ENCODE data around the gene MTHFD2.

The MTHFD2 gene

GRCh38 chr2:74191596-74192380, 6.6 kb upstream of the MTHFD2 start:
- TF ChIP-seq PAX5 (IDR thresholded peaks at IDR 0.05; ENCODE audit: insufficient read depth, low read length, severe bottlenecking), result no peak
- TF ChIP-seq POU2F2 (IDR thresholded peaks at IDR 0.05; ENCODE audit: low read depth, low read length), result no peak
- no peak for TF ChIP-seq TAF1 (IDR thresholded peaks at IDR 0.05; ENCODE audit: low read depth, low read length)
- TF ChIP-seq POLR2A (IDR thresholded peaks at IDR 0.05; ENCODE audit: low read depth, low read length), result no peak
- no peak for TF ChIP-seq SPI1 (IDR thresholded peaks at IDR 0.05; ENCODE audit: low read depth, low read length)
- no peak for TF ChIP-seq POLR2AphosphoS5 (IDR thresholded peaks at IDR 0.05; ENCODE audit: low read depth, low read length)
- FAIRE-seq, result no peak
- no peak for DNase-seq (ENCODE audit: insufficient read length, low spot score)

- DNase-seq (ENCODE audit: insufficient read length, low spot score) (no peak), FAIRE-seq (no peak)
- TF ChIP-seq PAX5 (IDR thresholded peaks at IDR 0.05; ENCODE audit: insufficient read depth, low read length, severe bottlenecking), result no peak
- no peak for TF ChIP-seq TAF1 (IDR thresholded peaks at IDR 0.05; ENCODE audit: low read depth, low read length)
- TF ChIP-seq POLR2AphosphoS5 (IDR thresholded peaks at IDR 0.05; ENCODE audit: low read depth, low read length), result no peak
- TF ChIP-seq POU2F2 (IDR thresholded peaks at IDR 0.05; ENCODE audit: low read depth, low read length), result no peak
- no peak for TF ChIP-seq SPI1 (IDR thresholded peaks at IDR 0.05; ENCODE audit: low read depth, low read length)
- no peak for TF ChIP-seq POLR2A (IDR thresholded peaks at IDR 0.05; ENCODE audit: low read depth, low read length)
Measured at GRCh38 chr2:74194799-74195198, 3.6 kb upstream of the MTHFD2 start.

- FAIRE-seq (no peak), DNase-seq (ENCODE audit: insufficient read length, low spot score) (no peak)
- TF ChIP-seq SPI1 (IDR thresholded peaks at IDR 0.05; ENCODE audit: low read depth, low read length), result no peak
- no peak for TF ChIP-seq POU2F2 (IDR thresholded peaks at IDR 0.05; ENCODE audit: low read depth, low read length)
- TF ChIP-seq TAF1 (IDR thresholded peaks at IDR 0.05; ENCODE audit: low read depth, low read length), result no peak
- no peak for TF ChIP-seq PAX5 (IDR thresholded peaks at IDR 0.05; ENCODE audit: insufficient read depth, low read length, severe bottlenecking)
- TF ChIP-seq POLR2A (IDR thresholded peaks at IDR 0.05; ENCODE audit: low read depth, low read length), result no peak
- TF ChIP-seq POLR2AphosphoS5 (IDR thresholded peaks at IDR 0.05; ENCODE audit: low read depth, low read length), result no peak
Measured at GRCh38 chr2:74197049-74197448, 1.4 kb upstream of the MTHFD2 start.

- DNase-seq (ENCODE audit: insufficient read length, low spot score) (no peak), FAIRE-seq (no peak)
- TF ChIP-seq SPI1 (IDR thresholded peaks at IDR 0.05; ENCODE audit: low read depth, low read length) (peak; percentile 26; the same call in 1 of the 2 replicates), POLR2A (IDR thresholded peaks at IDR 0.05; ENCODE audit: low read depth, low read length) (no peak), TAF1 (IDR thresholded peaks at IDR 0.05; ENCODE audit: low read depth, low read length) (no peak)
Measured at GRCh38 chr2:74198023-74198460, 373 bp upstream of the MTHFD2 start.

- TF ChIP-seq PAX5 (IDR thresholded peaks at IDR 0.05; ENCODE audit: insufficient read depth, low read length, severe bottlenecking) (no peak), SPI1 (IDR thresholded peaks at IDR 0.05; ENCODE audit: low read depth, low read length) (no peak), POLR2A (IDR thresholded peaks at IDR 0.05; ENCODE audit: low read depth, low read length) (peak; percentile 49), POU2F2 (IDR thresholded peaks at IDR 0.05; ENCODE audit: low read depth, low read length) (0 out of 2 replicates have a peak, but pooled peaks have one; percentile 10)
- DNase-seq (ENCODE audit: insufficient read length, low spot score) (no peak), FAIRE-seq (no peak)
Measured at GRCh38 chr2:74199275-74199701, 873 bp downstream of the MTHFD2 start.

GRCh38 chr2:74199871-74200305, 1.5 kb downstream of the MTHFD2 start:
- TF ChIP-seq POLR2AphosphoS5 (IDR thresholded peaks at IDR 0.05; ENCODE audit: low read depth, low read length) (peak; percentile 48; the same call in 1 of the 2 replicates), TAF1 (IDR thresholded peaks at IDR 0.05; ENCODE audit: low read depth, low read length) (no peak), SPI1 (IDR thresholded peaks at IDR 0.05; ENCODE audit: low read depth, low read length) (peak; percentile 17; the same call in 1 of the 2 replicates), POLR2A (IDR thresholded peaks at IDR 0.05; ENCODE audit: low read depth, low read length) (peak; percentile 65)
- DNase-seq (ENCODE audit: insufficient read length, low spot score), result no peak
- FAIRE-seq, result no peak

GRCh38 chr2:74201196-74201595, 2.8 kb downstream of the MTHFD2 start:
- no peak for FAIRE-seq

GRCh38 chr2:74201596-74201995, 3.2 kb downstream of the MTHFD2 start:
- no peak for FAIRE-seq
- TF ChIP-seq POU2F2 (IDR thresholded peaks at IDR 0.05; ENCODE audit: low read depth, low read length) (no peak), PAX5 (IDR thresholded peaks at IDR 0.05; ENCODE audit: insufficient read depth, low read length, severe bottlenecking) (no peak), POLR2A (IDR thresholded peaks at IDR 0.05; ENCODE audit: low read depth, low read length) (no peak), TAF1 (IDR thresholded peaks at IDR 0.05; ENCODE audit: low read depth, low read length) (no peak), SPI1 (IDR thresholded peaks at IDR 0.05; ENCODE audit: low read depth, low read length) (no peak), POLR2AphosphoS5 (IDR thresholded peaks at IDR 0.05; ENCODE audit: low read depth, low read length) (no peak)

More at GRCh38 chr2:74201196-74201595, 2.8 kb downstream of the MTHFD2 start:
- TF ChIP-seq POLR2A (IDR thresholded peaks at IDR 0.05; ENCODE audit: low read depth, low read length) (no peak), TAF1 (IDR thresholded peaks at IDR 0.05; ENCODE audit: low read depth, low read length) (no peak), SPI1 (IDR thresholded peaks at IDR 0.05; ENCODE audit: low read depth, low read length) (no peak), POU2F2 (IDR thresholded peaks at IDR 0.05; ENCODE audit: low read depth, low read length) (no peak), PAX5 (IDR thresholded peaks at IDR 0.05; ENCODE audit: insufficient read depth, low read length, severe bottlenecking) (no peak), POLR2AphosphoS5 (IDR thresholded peaks at IDR 0.05; ENCODE audit: low read depth, low read length) (no peak)
- no peak for DNase-seq (ENCODE audit: insufficient read length, low spot score)

GRCh38 chr2:74204436-74204835, 6.0 kb downstream of the MTHFD2 start:
- DNase-seq (ENCODE audit: insufficient read length, low spot score), result no peak
- no peak for FAIRE-seq
- TF ChIP-seq PAX5 (IDR thresholded peaks at IDR 0.05; ENCODE audit: insufficient read depth, low read length, severe bottlenecking) (no peak), POLR2AphosphoS5 (IDR thresholded peaks at IDR 0.05; ENCODE audit: low read depth, low read length) (no peak), POU2F2 (IDR thresholded peaks at IDR 0.05; ENCODE audit: low read depth, low read length) (no peak), SPI1 (IDR thresholded peaks at IDR 0.05; ENCODE audit: low read depth, low read length) (no peak), TAF1 (IDR thresholded peaks at IDR 0.05; ENCODE audit: low read depth, low read length) (no peak), POLR2A (IDR thresholded peaks at IDR 0.05; ENCODE audit: low read depth, low read length) (no peak)

More at GRCh38 chr2:74201596-74201995, 3.2 kb downstream of the MTHFD2 start:
- no peak for DNase-seq (ENCODE audit: insufficient read length, low spot score)
